Thoracic aorta (tissue), 2 donors: ENCODE results near the gene EBF3. TPM values are rescaled to one million over a fixed set of nuclear protein-coding genes. Genes with fewer than 3 reads are reported as not detected.
A peak's percentile ranks its signal among the peaks of the same experiment; 100 is the strongest.

Experiments used
- ATAC-seq: fragments of 150-250 bp; one replicate; pipeline ENCODE4 v1.8.0; 2017; ENCODE audit warnings: low read depth; ENCODE audit not compliant: insufficient number of reproducible peaks, low FRiP score
- DNase-seq: peaks from one replicate; pipeline ENCODE4 v3.0.0-alpha.2; 2020; ENCODE audit warnings: low spot score
- H3K27ac ChIP-seq, 2 donors: fragments of 200-600 bp; sonication (generic); 1 replicate in 1 of 2; 2 replicates in 1 of 2; pipeline ENCODE4 v1.5.1; 2016; ENCODE audit warnings: mild to moderate bottlenecking in 2 of 2, moderate library complexity in 2 of 2
- H3K27me3 ChIP-seq: fragments of 200-600 bp; sonication (generic); replicated peaks from 2 replicates; pipeline ENCODE4 v1.6.0; 2016; ENCODE audit warnings: mild to moderate bottlenecking; ENCODE audit not compliant: insufficient read depth
- H3K36me3 ChIP-seq: fragments of 200-600 bp; sonication (generic); one replicate; pipeline ENCODE4 v1.5.1; 2016
- H3K4me1 ChIP-seq, 2 donors: fragments of 200-600 bp; sonication (generic); 1 replicate in 1 of 2; 2 replicates in 1 of 2; pipeline versions ENCODE4 v1.5.1 to v1.6.0; 2016; ENCODE audit warnings: low read depth in 2 of 2, mild to moderate bottlenecking in 1 of 2; ENCODE audit not compliant: control insufficient read depth in 1 of 2
- H3K4me3 ChIP-seq: fragments of 200-600 bp; sonication (generic); 2 replicates; pipeline ENCODE4 v1.5.1; 2016; ENCODE audit warnings: mild to moderate bottlenecking
- H3K9me3 ChIP-seq: fragments of 200-600 bp; sonication (generic); 2 replicates; pipeline ENCODE4 v1.5.1; 2016
- total RNA-seq, 2 donors: library from RNA; depleted of rRNA; stranded (reverse); fragments of >200 nt; gene quantifications; one replicate each; pipeline versions ENCODE4 v1.1.0 to v1.2.3, GENCODE V29; 2016
- TF ChIP-seq, protein P1 (sequence below): fragments of 200-600 bp; sonication (generic); IDR thresholded peaks from one replicate; pipeline ENCODE4 v1.5.1; 2019; ENCODE audit warnings: antibody characterized with exemption

Gene EBF3, protein sequence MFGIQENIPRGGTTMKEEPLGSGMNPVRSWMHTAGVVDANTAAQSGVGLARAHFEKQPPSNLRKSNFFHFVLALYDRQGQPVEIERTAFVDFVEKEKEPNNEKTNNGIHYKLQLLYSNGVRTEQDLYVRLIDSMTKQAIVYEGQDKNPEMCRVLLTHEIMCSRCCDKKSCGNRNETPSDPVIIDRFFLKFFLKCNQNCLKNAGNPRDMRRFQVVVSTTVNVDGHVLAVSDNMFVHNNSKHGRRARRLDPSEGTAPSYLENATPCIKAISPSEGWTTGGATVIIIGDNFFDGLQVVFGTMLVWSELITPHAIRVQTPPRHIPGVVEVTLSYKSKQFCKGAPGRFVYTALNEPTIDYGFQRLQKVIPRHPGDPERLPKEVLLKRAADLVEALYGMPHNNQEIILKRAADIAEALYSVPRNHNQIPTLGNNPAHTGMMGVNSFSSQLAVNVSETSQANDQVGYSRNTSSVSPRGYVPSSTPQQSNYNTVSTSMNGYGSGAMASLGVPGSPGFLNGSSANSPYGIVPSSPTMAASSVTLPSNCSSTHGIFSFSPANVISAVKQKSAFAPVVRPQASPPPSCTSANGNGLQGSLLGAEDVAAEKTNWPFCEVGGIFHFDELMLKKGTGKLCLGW
- total RNA-seq = 1 to 10 TPM; 3.6 to 4.6 TPM

- H3K4me1 ChIP-seq = peaks cover 18 to 53% of the 10 kb centered on the region in 2 donors
- TF ChIP-seq, protein P1, sequence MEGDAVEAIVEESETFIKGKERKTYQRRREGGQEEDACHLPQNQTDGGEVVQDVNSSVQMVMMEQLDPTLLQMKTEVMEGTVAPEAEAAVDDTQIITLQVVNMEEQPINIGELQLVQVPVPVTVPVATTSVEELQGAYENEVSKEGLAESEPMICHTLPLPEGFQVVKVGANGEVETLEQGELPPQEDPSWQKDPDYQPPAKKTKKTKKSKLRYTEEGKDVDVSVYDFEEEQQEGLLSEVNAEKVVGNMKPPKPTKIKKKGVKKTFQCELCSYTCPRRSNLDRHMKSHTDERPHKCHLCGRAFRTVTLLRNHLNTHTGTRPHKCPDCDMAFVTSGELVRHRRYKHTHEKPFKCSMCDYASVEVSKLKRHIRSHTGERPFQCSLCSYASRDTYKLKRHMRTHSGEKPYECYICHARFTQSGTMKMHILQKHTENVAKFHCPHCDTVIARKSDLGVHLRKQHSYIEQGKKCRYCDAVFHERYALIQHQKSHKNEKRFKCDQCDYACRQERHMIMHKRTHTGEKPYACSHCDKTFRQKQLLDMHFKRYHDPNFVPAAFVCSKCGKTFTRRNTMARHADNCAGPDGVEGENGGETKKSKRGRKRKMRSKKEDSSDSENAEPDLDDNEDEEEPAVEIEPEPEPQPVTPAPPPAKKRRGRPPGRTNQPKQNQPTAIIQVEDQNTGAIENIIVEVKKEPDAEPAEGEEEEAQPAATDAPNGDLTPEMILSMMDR = no peak
- no peak within 1 kb of the TSS for H3K27ac ChIP-seq
- H3K4me3 ChIP-seq = peak within 1 kb of the TSS; percentile 77
- H3K36me3 ChIP-seq = no peaks in the 10 kb centered on the region
- ATAC-seq (peak; percentile 47), DNase-seq (no peak)
- no peaks in the 10 kb centered on the region for H3K9me3 ChIP-seq
- peaks cover 35% of the 10 kb centered on the region for H3K27me3 ChIP-seq
These were observed at the start of gene EBF3 for GRCh38 chr10:129963641-129964501. EBF3 (minus strand) TSS chr10:129964274; CDS start chr10:129963768, 506 bp downstream.

- Histone ChIP-seq H3K36me3 (no peaks in the 10 kb centered on the region), H3K27me3 (no peaks in the 10 kb centered on the region), H3K4me3 (peak overlapping the region; percentile 19), H3K9me3 (no peaks in the 10 kb centered on the region), H3K4me1 (no peaks in the 10 kb centered on the region), H3K27ac (no peak overlapping the region)
- DNase-seq = no peak
- TF ChIP-seq, protein P1 = no peak
- no peak for ATAC-seq
These were observed 49.5 kb upstream of the EBF3 start for GRCh38 chr10:130013335-130014262.

DNA sequence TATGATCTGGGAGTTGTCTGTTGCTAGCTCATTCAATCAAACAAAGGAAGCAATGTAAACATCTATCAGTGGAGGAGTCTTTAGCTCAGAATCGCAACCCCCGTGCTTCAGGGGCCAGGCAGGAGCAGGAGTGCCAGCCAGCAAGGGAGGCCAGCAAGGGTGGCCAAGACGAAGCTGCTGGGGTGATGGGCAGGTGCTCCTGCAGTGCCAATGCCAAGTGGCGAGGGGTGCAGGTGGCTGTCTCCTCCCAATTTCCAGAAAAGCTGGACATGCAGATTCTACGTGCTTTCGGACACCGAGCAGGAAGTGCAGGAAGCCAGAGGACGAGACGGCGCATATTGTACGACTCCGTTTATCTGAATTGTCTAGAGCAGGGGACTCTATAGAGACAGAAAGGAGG, 48.1 kb upstream of the EBF3 start:
- Histone ChIP-seq H3K9me3 (no peaks in the 10 kb centered on the region), H3K27me3 (no peaks in the 10 kb centered on the region), H3K27ac (no peak overlapping the region), H3K4me3 (no peak overlapping the region), H3K36me3 (no peaks in the 10 kb centered on the region), H3K4me1 (no peaks in the 10 kb centered on the region)
- ATAC-seq = no peak
- DNase-seq = no peak
- TF ChIP-seq, protein P1 = no peak

- H3K36me3 ChIP-seq = no peaks in the 10 kb centered on the region
- DNase-seq = no peak
- no peak overlapping the region for H3K4me3 ChIP-seq
- ATAC-seq = no peak
- H3K27ac ChIP-seq = no peak overlapping the region
- no peaks in the 10 kb centered on the region for H3K27me3 ChIP-seq
- TF ChIP-seq, protein P1 = no peak
- no peaks in the 10 kb centered on the region for H3K4me1 ChIP-seq
- H3K9me3 ChIP-seq = no peaks in the 10 kb centered on the region
These were observed 46.6 kb upstream of the EBF3 start for GRCh38 chr10:130010653-130011052.
